CD4-positive, alpha-beta T cell treated with Interleukin-2 at 100 ng/mL for 4 hours (primary cell): ENCODE measurements around the gene OMA1.
"Not testable (repeated sequence)": the region's sequence is repeated elsewhere in the genome, so short reads cannot be mapped to it uniquely, and the experiment has no call there.

Source experiments
- DNase-seq: peaks from one replicate; pipeline ENCODE4 v3.0.0-alpha.2; 2020; ENCODE audit warnings: low spot score

The OMA1 gene

DNA sequence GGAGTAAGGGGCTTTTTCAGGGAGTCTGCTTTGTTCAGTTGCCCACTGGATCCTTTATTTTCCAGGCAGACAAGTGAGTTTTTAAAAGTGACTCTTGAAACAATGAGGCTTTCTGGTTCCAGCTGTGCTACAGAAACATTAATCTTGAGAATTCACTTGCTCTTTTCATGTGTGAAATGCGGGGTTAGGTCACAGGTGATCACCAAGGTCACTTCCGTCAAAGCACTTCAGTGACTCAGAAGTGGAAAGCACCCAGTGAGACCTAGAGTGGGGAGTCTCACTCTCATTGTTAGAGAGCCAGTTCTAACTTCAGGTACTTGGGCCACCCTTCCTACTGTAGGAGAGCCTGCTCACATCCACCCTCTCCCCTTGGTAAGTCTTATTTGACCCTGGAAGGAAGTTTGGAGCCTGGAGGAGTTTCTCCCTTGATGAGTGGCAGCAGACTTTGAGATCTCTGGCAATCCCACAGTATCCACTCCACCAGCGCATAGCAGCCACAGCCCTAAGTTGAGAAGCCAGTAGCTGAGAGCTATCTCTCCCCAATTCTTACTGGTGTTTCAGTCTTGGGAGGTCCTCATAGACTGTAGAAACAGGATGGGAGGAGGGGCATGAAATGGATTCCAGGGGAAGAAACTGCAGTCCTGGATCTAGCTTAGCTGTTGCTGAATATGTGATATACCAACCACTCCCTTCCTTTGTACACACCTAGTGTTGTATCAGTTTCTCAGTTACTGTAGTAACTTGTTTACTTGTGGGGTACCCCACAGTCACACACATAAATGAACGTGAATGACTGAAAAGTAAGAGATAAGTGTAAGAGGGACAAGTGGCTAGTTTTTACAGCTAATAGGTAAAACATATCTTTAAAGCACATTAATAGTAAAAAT is 27.4 kb upstream of the OMA1 start:
- DNase-seq: peak; percentile 46

DNA sequence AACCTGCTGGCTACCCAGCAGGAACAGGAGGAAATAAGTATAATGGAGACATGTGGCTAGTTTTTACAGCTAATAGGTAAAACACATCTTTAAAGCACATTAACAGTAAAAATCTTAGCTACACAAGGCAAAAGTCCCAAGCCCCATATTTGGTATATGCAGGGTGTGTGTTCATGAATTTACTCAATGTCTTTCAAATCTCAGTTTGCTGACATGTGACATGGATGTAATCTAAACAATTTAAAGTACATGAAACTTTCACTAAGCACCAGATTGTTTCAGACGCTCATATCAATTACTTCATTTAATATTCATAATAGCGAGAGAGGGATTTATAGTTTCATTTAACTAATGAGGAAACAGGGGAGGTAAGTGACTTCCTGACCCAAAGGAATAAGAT is 26.6 kb upstream of the OMA1 start:
- no peak for DNase-seq

- DNase-seq: no peak
Measured at GRCh38 chr1:58572690-58573089, 26.2 kb upstream of the OMA1 start.

GRCh38 chr1:58571616-58572015 is 25.1 kb upstream of the OMA1 start:
- DNase-seq: no peak

- DNase-seq: no peak
Measured at GRCh38 chr1:58570817-58571216, 24.3 kb upstream of the OMA1 start.

- DNase-seq: no peak
Measured at GRCh38 chr1:58570094-58570493, 23.6 kb upstream of the OMA1 start.

DNA sequence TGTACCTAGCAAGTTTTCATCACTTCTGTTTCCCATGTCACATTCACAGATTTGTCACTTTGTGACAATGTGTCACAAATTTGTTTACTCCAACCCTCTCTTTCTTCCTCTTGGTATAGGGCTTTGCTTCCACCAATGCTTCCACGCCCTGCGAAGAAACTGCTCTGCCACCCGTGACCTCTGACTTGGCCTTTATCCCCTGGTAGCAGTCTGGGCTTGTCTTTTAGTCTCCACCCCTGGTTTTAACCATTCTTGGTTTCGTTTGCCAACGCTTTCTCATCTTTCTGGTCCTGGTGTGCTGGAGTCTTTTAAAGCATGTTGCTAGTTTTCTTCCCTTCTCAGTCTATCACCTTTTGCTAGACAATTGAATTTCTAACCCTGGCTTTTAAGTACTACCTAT is 22.4 kb upstream of the OMA1 start:
- no peak for DNase-seq

- DNase-seq: no peak
Measured at GRCh38 chr1:58568271-58568860, 21.8 kb upstream of the OMA1 start.

DNA sequence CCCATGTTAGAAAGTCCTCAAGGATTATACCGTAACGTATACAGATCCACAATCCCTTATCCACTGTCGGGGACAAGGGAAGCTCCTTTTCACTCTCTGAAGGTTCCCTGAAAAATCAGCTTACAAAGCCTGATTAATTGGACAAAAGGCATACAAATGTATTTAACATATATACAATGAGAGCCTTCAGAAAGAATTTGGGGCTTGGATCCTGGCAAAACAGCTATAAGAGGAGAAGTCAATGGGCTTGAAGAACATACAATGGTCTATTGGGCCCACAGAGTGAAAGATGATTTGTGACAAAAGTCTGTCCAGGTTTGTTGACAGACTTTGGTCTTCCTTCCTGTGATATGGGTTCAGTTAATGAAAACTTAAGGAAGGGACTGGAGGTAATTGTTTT is 19.8 kb upstream of the OMA1 start:
- DNase-seq: no peak

- DNase-seq: not testable (repeated sequence)
Measured at GRCh38 chr1:58563715-58564114, 17.2 kb upstream of the OMA1 start.

DNA sequence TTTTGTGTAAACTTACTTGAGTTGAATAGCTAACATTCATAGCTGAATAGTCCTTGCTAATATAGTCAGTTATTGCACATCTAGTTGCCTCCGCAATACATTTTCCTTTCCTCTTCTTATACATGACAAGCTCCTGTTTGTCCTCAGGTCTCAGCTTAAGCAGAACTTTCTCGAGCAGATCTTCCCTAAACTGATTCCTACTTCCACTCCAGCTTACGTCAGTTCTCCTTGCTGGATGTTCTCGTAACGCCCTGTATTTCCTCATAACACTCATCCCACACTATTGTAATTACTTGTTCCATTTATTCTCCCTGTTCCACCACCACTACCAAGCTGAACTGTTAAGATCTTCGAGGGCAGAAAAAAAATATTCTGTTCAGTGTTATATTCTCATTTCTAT is 15.1 kb upstream of the OMA1 start:
- DNase-seq: no peak

DNA sequence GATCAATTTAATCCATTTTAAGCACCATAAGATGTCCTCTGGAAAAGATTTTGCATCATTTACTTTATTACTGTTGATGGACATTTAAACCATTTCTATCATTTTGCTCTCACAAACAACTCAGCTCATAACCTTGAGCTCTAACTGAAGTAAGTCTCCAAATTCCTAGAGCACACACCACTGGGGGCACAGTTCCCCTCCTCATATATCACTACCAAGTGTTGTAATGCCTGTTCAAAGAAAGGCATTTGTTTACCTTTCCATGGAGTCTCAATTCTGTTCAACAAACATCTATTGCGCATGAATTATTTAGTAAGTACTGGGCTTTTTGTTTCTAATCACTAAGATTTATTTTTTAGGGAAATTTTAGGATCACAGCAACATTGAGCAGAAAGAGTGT is 8.9 kb upstream of the OMA1 start:
- no peak for DNase-seq

- DNase-seq: no peak
Measured at GRCh38 chr1:58551186-58552140, 4.9 kb upstream of the OMA1 start.

GRCh38 chr1:58549291-58549690 is 2.8 kb upstream of the OMA1 start:
- DNase-seq: not testable (repeated sequence)

GRCh38 chr1:58548371-58548770 is 1.8 kb upstream of the OMA1 start:
- DNase-seq: no peak

GRCh38 chr1:58545591-58546519 is 671 bp downstream of the OMA1 start:
- peak; percentile 76 for DNase-seq

- DNase-seq: no peak
Measured at GRCh38 chr1:58543260-58543659, 3.3 kb downstream of the OMA1 start.

DNA sequence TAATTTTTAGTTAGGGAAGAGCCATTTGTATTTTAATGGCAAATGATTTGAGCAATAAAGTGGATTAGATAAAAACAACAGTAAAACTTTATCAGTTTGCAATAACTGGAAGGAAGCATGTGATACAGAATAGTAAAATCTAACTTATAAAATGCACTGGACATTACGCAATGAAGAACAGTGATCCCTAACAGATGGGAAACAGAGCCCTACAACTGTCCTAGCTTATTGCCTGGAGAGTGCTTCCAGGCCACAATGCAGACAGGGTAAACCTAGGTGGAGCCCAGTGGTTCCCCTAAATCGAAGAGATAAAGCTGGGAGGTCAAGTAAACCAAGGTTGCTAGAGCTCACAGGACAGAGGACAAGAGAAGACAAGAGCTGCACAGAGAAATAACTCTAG is 7.0 kb downstream of the OMA1 start:
- DNase-seq: no peak

DNA sequence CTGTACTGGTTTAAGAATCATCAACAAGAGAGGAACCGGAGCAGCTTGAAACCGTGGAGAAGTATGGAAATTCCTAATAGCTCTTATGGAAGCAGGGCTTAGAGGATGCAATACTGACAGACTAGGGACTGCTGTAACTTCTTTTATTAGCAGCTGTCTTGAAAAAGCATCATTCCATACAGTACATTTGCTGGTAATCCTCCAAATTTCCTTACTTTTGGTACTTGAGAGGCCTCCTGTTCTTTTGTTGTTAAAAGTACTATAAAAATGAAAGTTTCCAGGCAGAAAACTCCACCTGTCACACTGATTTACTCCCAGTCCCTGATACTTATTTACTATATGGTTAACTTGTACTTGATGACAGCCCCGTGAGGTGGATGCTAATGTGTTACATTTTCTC is 7.7 kb downstream of the OMA1 start:
- no peak for DNase-seq

GRCh38 chr1:58531842-58532241 is 14.7 kb downstream of the OMA1 start:
- DNase-seq: not testable (repeated sequence)

DNA sequence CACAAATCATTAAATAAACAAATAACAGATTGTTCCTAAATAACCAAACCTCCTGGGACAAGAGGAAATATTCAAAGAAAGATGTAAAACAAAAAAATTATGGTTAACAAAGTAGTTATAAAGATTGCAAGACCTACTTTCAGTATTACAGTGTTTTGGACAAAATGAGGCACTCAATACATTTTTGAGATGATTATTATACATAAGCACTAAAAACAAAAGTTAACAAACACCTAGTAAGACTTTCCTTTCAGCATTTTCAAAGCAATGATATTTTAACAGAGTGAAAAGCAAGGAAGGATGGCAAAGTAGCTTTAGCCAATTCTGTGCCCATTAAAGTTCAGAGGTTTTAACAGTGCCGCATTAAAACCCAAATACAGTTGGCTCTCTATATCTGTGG is 17.2 kb downstream of the OMA1 start:
- no peak for DNase-seq
